H1 (cell line): ENCODE measurements around the gene LGALS8. TPM values are rescaled to one million over a fixed set of nuclear protein-coding genes. Genes with fewer than 3 reads are reported as not detected.

Experiments used
- CTCF ChIA-PET: fragments of 300-600 bp; sonication (Branson Sonifier 250); formaldehyde crosslinking; loops from one replicate; lab custom pipeline; 2021; ENCODE audit not compliant: partially characterized antibody; lab: Charles Lee
- POLR2A ChIA-PET: fragments of 300-600 bp; sonication (Branson Sonifier 250); formaldehyde crosslinking; loops from one replicate; lab custom pipeline; 2021; ENCODE audit warnings: inconsistent platforms; ENCODE audit not compliant: partially characterized antibody; lab: Charles Lee
- DNase-seq, 2 experiments: peaks; one replicate each; pipeline versions ENCODE4 v3.0.0 to v3.0.0-alpha.2; 2010 to 2022; ENCODE audit warnings: low spot score in 2 of 2, low read depth in 1 of 2, mixed read lengths in 1 of 2
- FAIRE-seq: peaks from 2 replicates; lab custom pipeline; 2011; peaks lifted over from hg19 to GRCh38; lab: Jason Lieb, UNC
- H2AFZ ChIP-seq: 2 replicates; pipeline ENCODE4 v1.8.1; 2012; ENCODE audit warnings: low read length, inconsistent platforms
- H2AK5ac ChIP-seq: 2 replicates; pipeline ENCODE4 v1.6.1; 2013; ENCODE audit warnings: low read depth, low read length
- H2BK120ac ChIP-seq: replicated peaks from 2 replicates; pipeline ENCODE3; 2013; ENCODE audit warnings: low read depth, low read length, inconsistent platforms
- H2BK12ac ChIP-seq: 2 replicates; pipeline ENCODE4 v1.6.1; 2013; ENCODE audit warnings: low read depth, low read length
- H2BK15ac ChIP-seq: 2 replicates; pipeline ENCODE4 v1.6.1; 2013; ENCODE audit warnings: low read length
- H2BK20ac ChIP-seq: 2 replicates; pipeline ENCODE4 v1.6.1; 2013; ENCODE audit warnings: low read length
- H2BK5ac ChIP-seq: 2 replicates; pipeline ENCODE4 v1.6.1; 2013; ENCODE audit warnings: low read depth, low read length
- H3K14ac ChIP-seq: 2 replicates; pipeline ENCODE4 v1.6.1; 2013; ENCODE audit warnings: inconsistent platforms; ENCODE audit not compliant: insufficient read length
- H3K18ac ChIP-seq: 2 replicates; pipeline ENCODE4 v1.6.1; 2013; ENCODE audit warnings: low read length; ENCODE audit errors: extremely low read depth
- H3K23ac ChIP-seq: 2 replicates; pipeline ENCODE4 v1.6.1; 2013; ENCODE audit warnings: inconsistent platforms; ENCODE audit not compliant: insufficient read length
- H3K23me2 ChIP-seq: 2 replicates; pipeline ENCODE4 v1.6.1; 2013; ENCODE audit warnings: low read depth, low read length
- H3K27ac ChIP-seq: 2 replicates; pipeline ENCODE4 v1.6.1; 2011; ENCODE audit warnings: low read depth, low read length, inconsistent platforms
- H3K27me3 ChIP-seq, 4 experiments: replicated peaks in 1 of 4; 1 replicate in 1 of 4; 2 replicates in 3 of 4; pipeline versions ENCODE4 v1.6.1 to v1.8.1; 2011 to 2013; ENCODE audit warnings: low read length in 3 of 4, mild to moderate bottlenecking in 3 of 4, inconsistent platforms in 2 of 4, mixed read lengths in 2 of 4, moderate library complexity in 1 of 4; ENCODE audit not compliant: control insufficient read depth in 3 of 4, insufficient read depth in 3 of 4; ENCODE audit errors: extremely low read depth in 1 of 4
- H3K36me3 ChIP-seq, 4 experiments: 2 replicates each; pipeline versions ENCODE4 v1.6.1 to v1.8.1; 2011 to 2013; ENCODE audit warnings: mild to moderate bottlenecking in 4 of 4, low read length in 3 of 4, moderate library complexity in 2 of 4, control low read depth in 1 of 4, inconsistent platforms in 1 of 4; ENCODE audit not compliant: insufficient read depth in 4 of 4, control insufficient read depth in 2 of 4
- H3K4ac ChIP-seq: replicated peaks from 2 replicates; pipeline ENCODE3; 2013; ENCODE audit warnings: low read length, low read depth, mixed read lengths, inconsistent platforms; ENCODE audit not compliant: insufficient read length
- H3K4me1 ChIP-seq, 4 experiments: replicated peaks in 1 of 4; 1 replicate in 1 of 4; 2 replicates in 3 of 4; pipeline versions ENCODE4 v1.6.1 to v1.8.1; 2011 to 2013; ENCODE audit warnings: low read length in 3 of 4, inconsistent platforms in 2 of 4, mixed read lengths in 1 of 4; ENCODE audit not compliant: insufficient read depth in 4 of 4, control insufficient read depth in 3 of 4
- H3K4me2 ChIP-seq, 2 experiments: 2 replicates each; pipeline versions ENCODE4 v1.6.1 to v1.8.1; 2011 to 2013; ENCODE audit warnings: low read depth in 2 of 2, low read length in 2 of 2, control low read depth in 1 of 2, inconsistent platforms in 1 of 2, mild to moderate bottlenecking in 1 of 2; ENCODE audit not compliant: insufficient read depth in 1 of 2
- H3K4me3 ChIP-seq, 4 experiments: fragments of 200-600, 300-600 bp in 1 of 4; sonication (generic), shearing (Covaris generic), sonication (Bioruptor Twin) in 1 of 4; 2 replicates each; pipeline versions ENCODE4 v1.5.1 to v1.8.1; 2011 to 2016; ENCODE audit warnings: low read length in 4 of 4, low read depth in 3 of 4, control low read depth in 2 of 4, inconsistent platforms in 2 of 4, mild to moderate bottlenecking in 2 of 4, mixed read lengths in 1 of 4, moderate library complexity in 1 of 4; ENCODE audit not compliant: insufficient read depth in 2 of 4; ENCODE audit errors: extremely low read depth in 1 of 4
- H3K56ac ChIP-seq: replicated peaks from 2 replicates; pipeline ENCODE3; 2013; ENCODE audit warnings: low read depth, mild to moderate bottlenecking, mixed read lengths, low read length, inconsistent platforms; ENCODE audit not compliant: insufficient read length
- H3K79me1 ChIP-seq: 2 replicates; pipeline ENCODE4 v1.6.1; 2013; ENCODE audit warnings: low read depth, low read length, control low read depth
- H3K79me2 ChIP-seq, 2 experiments: 2 replicates each; pipeline versions ENCODE4 v1.6.1 to v1.8.1; 2012 to 2013; ENCODE audit warnings: low read length in 2 of 2, mild to moderate bottlenecking in 2 of 2, inconsistent platforms in 1 of 2; ENCODE audit not compliant: insufficient read depth in 2 of 2, control insufficient read depth in 1 of 2
- H3K9ac ChIP-seq, 4 experiments: replicated peaks in 1 of 4; 1 replicate in 1 of 4; 2 replicates in 3 of 4; pipeline versions ENCODE4 v1.6.1 to v1.8.1; 2011 to 2013; ENCODE audit warnings: low read depth in 3 of 4, low read length in 3 of 4, control low read depth in 2 of 4, mild to moderate bottlenecking in 2 of 4, moderate library complexity in 2 of 4, inconsistent platforms in 1 of 4; ENCODE audit errors: extremely low read depth in 1 of 4
- H3K9me3 ChIP-seq, 2 experiments: 2 replicates each; pipeline versions ENCODE4 v1.6.1 to v1.8.1; 2012 to 2013; ENCODE audit warnings: mild to moderate bottlenecking in 2 of 2, moderate library complexity in 2 of 2, control low read depth in 1 of 2, inconsistent platforms in 1 of 2, low read depth in 1 of 2, low read length in 1 of 2, mixed read lengths in 1 of 2; ENCODE audit not compliant: insufficient read depth in 2 of 2
- H4K20me1 ChIP-seq, 2 experiments: replicated peaks in 1 of 2; 2 replicates each; pipeline versions ENCODE3 to v1.8.1; 2011 to 2013; ENCODE audit warnings: inconsistent platforms in 2 of 2, low read length in 2 of 2, mild to moderate bottlenecking in 1 of 2; ENCODE audit not compliant: insufficient read depth in 2 of 2, control insufficient read depth in 1 of 2
- H4K5ac ChIP-seq: 2 replicates; pipeline ENCODE4 v1.6.1; 2013; ENCODE audit warnings: low read length, low read depth, mixed read lengths, inconsistent platforms; ENCODE audit not compliant: insufficient read length
- H4K8ac ChIP-seq: 2 replicates; pipeline ENCODE4 v1.8.0; 2013; ENCODE audit warnings: mild to moderate bottlenecking, moderate library complexity, low read length, inconsistent platforms; ENCODE audit not compliant: insufficient read depth; ENCODE audit errors: extremely low read depth
- H4K91ac ChIP-seq: replicated peaks from 2 replicates; pipeline ENCODE3; 2013; ENCODE audit warnings: low read length, mixed read lengths, inconsistent platforms; ENCODE audit not compliant: insufficient read length
- CREB1 ChIP-seq: IDR thresholded peaks from 2 replicates; pipeline ENCODE4 v1.6.1; 2012; ENCODE audit warnings: inconsistent platforms
- KDM5A ChIP-seq: fragments of 200-600 bp; IDR thresholded peaks from 2 replicates; pipeline ENCODE4 v1.7.1; 2012; ENCODE audit warnings: mild to moderate bottlenecking, low read length, inconsistent platforms, mixed read lengths
- WGBS, 2 experiments: shearing (Covaris generic) in 1 of 2; methylation state at CpG; one replicate each; pipeline versions ENCODE4 v1.1.6 to v1.1.7; 2013 to 2015; ENCODE audit warnings: low lambda C conversion rate in 2 of 2, mixed read lengths in 2 of 2, inconsistent platforms in 1 of 2, low coverage in 1 of 2, missing lambda C conversion rate in 1 of 2; ENCODE audit not compliant: insufficient replicate concordance in 2 of 2, insufficient coverage in 1 of 2, insufficient read length in 1 of 2; ENCODE audit errors: extremely low coverage in 1 of 2, missing lambda C conversion rate in 1 of 2; 5-methylcytosine and 5-hydroxymethylcytosine counted together
- polyA plus RNA-seq, 7 experiments: library from polyadenylated mRNA; depleted of rRNA in 3 of 7; stranded (reverse) in 5 of 7; unstranded in 2 of 7; fragments of >200 nt in 5 of 7; fragments of 200-250 nt in 2 of 7; gene quantifications; 1 replicate in 5 of 7; 2 replicates in 1 of 7; 4 replicates in 1 of 7; pipeline versions ENCODE4 v1.2.1 to v1.2.3, GENCODE V29; 2011 to 2013; ENCODE audit warnings: missing spikeins in 2 of 7, mixed read lengths in 2 of 7
- total RNA-seq: library from RNA; stranded (reverse); fragmentation: NEBNext Ultra II Directional; extraction: Animal tissue kit (Norgen Biotek cat#: 25700); gene quantifications from 2 replicates; pipeline ENCODE4 v1.2.1, GENCODE V29; 2021

The LGALS8 gene
- total and polyA plus RNA-seq, 2 of the 8 experiments (the other 6 are each of a cell fraction or from before 2014, with no cell fraction given), result 7.2 to 11.6 TPM

DNA sequence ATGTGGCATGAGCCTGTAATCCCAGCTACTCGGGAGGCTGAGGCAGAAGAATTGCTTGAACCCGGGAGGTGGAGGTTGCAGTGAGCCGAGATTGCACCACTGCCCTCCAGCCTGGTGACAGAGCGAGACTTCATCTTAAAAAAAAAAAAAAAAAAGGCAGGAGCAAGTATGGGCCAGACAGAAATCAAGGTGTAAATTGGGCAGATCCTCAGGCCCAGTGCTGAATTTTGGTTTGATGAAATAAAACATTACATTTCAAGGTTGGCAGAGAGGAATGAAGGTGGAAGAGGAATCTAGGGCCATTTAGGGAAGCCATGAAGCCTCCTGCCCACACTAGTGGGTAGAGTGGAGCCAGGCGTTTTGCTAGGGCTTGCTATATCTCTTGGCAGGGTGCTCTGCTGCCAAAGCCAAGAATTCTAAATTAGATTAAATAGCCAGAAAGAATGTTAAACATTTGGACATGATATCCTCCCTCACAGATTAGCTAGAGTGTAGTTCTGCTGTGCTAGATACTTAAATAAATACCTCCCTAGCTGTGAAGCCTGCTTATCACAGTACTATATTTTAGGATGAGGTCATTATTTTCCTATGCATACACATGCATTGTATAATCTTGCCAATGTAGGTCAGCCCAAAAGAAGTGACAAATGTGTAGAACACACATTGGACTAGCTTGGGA, 16.6 kb upstream of the LGALS8 start:
- Histone ChIP-seq H2BK20ac (no peak overlapping the region), H3K9me3 (no peaks in the 10 kb centered on the region), H4K91ac (no peak overlapping the region), H3K36me3 (no peaks in the 10 kb centered on the region), H2BK120ac (no peak overlapping the region), H3K27ac (no peak overlapping the region), H3K4ac (no peak overlapping the region), H3K18ac (no peak overlapping the region), H2BK12ac (no peak overlapping the region), H2AFZ (no peak overlapping the region), H3K4me2 (no peak overlapping the region), H4K20me1 (no peaks in the 10 kb centered on the region), H3K79me2 (no peaks in the 10 kb centered on the region), H3K4me1 (no peaks in the 10 kb centered on the region), H3K56ac (no peak overlapping the region), H2AK5ac (no peak overlapping the region), H2BK5ac (no peak overlapping the region), H4K8ac (no peak overlapping the region), H3K4me3 (no peak overlapping the region), H3K9ac (no peak overlapping the region), H4K5ac (no peak overlapping the region), H2BK15ac (no peak overlapping the region), H3K27me3 (no peaks in the 10 kb centered on the region), H3K23ac (no peak overlapping the region), H3K23me2 (no peaks in the 10 kb centered on the region; the same call in 1 of the 2 replicates), H3K79me1 (no peaks in the 10 kb centered on the region), H3K14ac (no peak overlapping the region)
- TF ChIP-seq KDM5A (no peak), CREB1 (no peak)
- POLR2A ChIA-PET, result interaction anchor here (1.2 kb wide), 1 partner anchor 10 kb away, joined by 3 read pairs; no protein-coding TSS in a partner anchor
- 95% methylated on average over 3 of the region's 5 CpGs; no CpG with 5 or more reads in 1 of the 2 experiments for WGBS, 2 experiments
- FAIRE-seq, result no peak
- no peak for DNase-seq
- CTCF ChIA-PET, result interaction anchor here (0.6 to 0.8 kb wide), 2 partner anchors 10 to 15 kb away, joined by 3 read pairs; no protein-coding TSS in a partner anchor
